OCI-LY3 (cell line): ENCODE data around the gene TPRG1.

Experiments used
- H2AFZ ChIP-seq: fragments of 200-600, 300-600 bp; shearing (Covaris generic); 2 replicates; pipeline ENCODE4 v1.6.0; 2014; ENCODE audit warnings: antibody characterized with exemption, low read depth, low read length
- H3K27ac ChIP-seq: fragments of 200-600, 300-600 bp; sonication (generic); 2 replicates; pipeline ENCODE4 v1.5.1; 2014; ENCODE audit warnings: mild to moderate bottlenecking, low read length, moderate library complexity, mixed read lengths
- H3K27me3 ChIP-seq: fragments of 200-600, 300-600 bp; sonication (generic); 2 replicates; pipeline ENCODE4 v1.6.1; 2014; ENCODE audit warnings: low read depth, low read length, mixed read lengths
- H3K36me3 ChIP-seq: fragments of 200-600, 300-600 bp; sonication (generic); replicated peaks from 2 replicates; pipeline ENCODE3; 2014; ENCODE audit warnings: low read depth, low read length, mixed read lengths
- H3K4me1 ChIP-seq: fragments of 300-600, 200-600 bp; sonication (generic); 2 replicates; pipeline ENCODE4 v1.6.1; 2014; ENCODE audit warnings: low read length, mixed read lengths
- H3K4me2 ChIP-seq: fragments of 200-600, 300-600 bp; sonication (generic); 2 replicates; pipeline ENCODE4 v1.6.1; 2014; ENCODE audit warnings: low read length, mixed read lengths
- H3K4me3 ChIP-seq: fragments of 300-600, 200-600 bp; sonication (generic); 2 replicates; pipeline ENCODE4 v1.5.1; 2014; ENCODE audit warnings: antibody characterized with exemption, mild to moderate bottlenecking, low read length, moderate library complexity
- H3K79me2 ChIP-seq: fragments of 300-600, 200-600 bp; shearing (Covaris generic); 2 replicates; pipeline ENCODE4 v1.6.1; 2014; ENCODE audit warnings: mild to moderate bottlenecking, low read length, mixed read lengths
- H3K9ac ChIP-seq: fragments of 300-600, 200-600 bp; shearing (Covaris generic); 2 replicates; pipeline ENCODE4 v1.6.0; 2014; ENCODE audit warnings: mild to moderate bottlenecking, low read length, moderate library complexity
- H3K9me3 ChIP-seq: fragments of 200-600, 300-600 bp; shearing (Covaris generic); 2 replicates; pipeline ENCODE4 v1.6.1; 2014; ENCODE audit warnings: low read length, mixed read lengths; ENCODE audit not compliant: insufficient read depth
- H4K20me1 ChIP-seq: fragments of 200-600, 300-600 bp; sonication (generic); 2 replicates; pipeline ENCODE4 v1.6.1; 2016; ENCODE audit warnings: low read length, mixed read lengths; ENCODE audit not compliant: insufficient read depth
- CTCF ChIP-seq: fragments of 200-600, 300-600 bp; sonication (generic); IDR thresholded peaks from 2 replicates; pipeline ENCODE4 v1.5.1; 2014; ENCODE audit warnings: antibody characterized with exemption, low read length, low read depth
- EZH2phosphoT487 ChIP-seq: fragments of 200-600 bp; shearing (Covaris generic); IDR thresholded peaks from 2 replicates; pipeline ENCODE4 v1.6.1; 2018; ENCODE audit warnings: antibody characterized with exemption, mixed run types, low read depth

TPRG1 gene

GRCh38 chr3:189363590-189364255, 192.0 kb downstream of the TPRG1 start:
- Histone ChIP-seq H3K4me2 (no peak overlapping the region), H3K79me2 (no peaks in the 10 kb centered on the region), H3K36me3 (no peaks in the 10 kb centered on the region), H4K20me1 (no peaks in the 10 kb centered on the region), H2AFZ (no peak overlapping the region), H3K27me3 (no peaks in the 10 kb centered on the region), H3K4me1 (peaks cover 5% of the 10 kb centered on the region), H3K9ac (no peak overlapping the region), H3K9me3 (no peaks in the 10 kb centered on the region), H3K27ac (no peak overlapping the region), H3K4me3 (no peak overlapping the region)
- TF ChIP-seq EZH2phosphoT487 = no peak
- no peak for TF ChIP-seq CTCF

DNA sequence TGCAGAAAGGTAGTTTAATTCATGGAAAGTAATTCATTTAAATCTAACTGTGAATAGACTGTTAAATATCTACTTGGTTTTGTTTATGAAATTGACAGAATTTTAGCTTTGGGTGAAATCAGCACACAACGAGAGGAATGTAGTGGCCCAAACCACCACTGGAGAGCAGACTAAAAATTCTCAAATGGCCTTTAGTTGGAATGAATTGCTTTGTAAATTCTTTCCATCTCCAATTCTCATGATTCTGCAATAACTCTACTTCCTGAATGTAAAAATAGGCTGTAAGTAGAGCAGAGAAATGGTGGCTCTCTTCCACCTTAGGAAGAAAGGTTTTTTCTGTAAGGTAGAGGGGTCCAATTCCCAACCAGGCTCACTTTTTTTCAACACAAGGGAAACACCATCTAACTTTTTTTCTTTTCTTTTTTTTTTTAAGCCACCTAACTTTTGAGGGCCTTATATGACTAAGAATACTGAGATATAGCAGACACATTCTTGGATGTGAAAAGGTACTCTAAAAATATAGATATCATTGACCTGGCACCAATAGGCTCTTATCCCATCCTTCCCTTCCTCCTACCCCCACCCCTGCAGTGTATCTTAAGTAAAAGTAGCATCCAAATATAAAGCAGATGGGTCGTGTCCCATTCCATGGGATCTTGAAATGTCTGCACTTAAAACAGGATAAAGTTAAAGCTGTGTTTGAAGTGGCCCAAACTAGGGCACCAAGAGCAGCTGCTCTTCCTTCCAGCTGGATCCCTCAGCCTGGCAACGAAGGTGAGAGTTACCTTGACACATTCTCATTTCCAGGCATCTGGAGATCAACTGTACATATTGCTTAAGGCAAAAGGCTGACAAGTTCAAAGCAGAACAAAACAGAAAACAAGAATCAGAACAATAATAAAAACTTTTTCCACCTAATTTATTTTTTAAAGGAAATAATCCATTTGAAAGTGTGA, 194.1 kb downstream of the TPRG1 start:
- no peaks in the 10 kb centered on the region for H3K36me3 ChIP-seq
- H3K4me3 ChIP-seq = no peak overlapping the region
- no peaks in the 10 kb centered on the region for H4K20me1 ChIP-seq
- TF ChIP-seq EZH2phosphoT487 (no peak), CTCF (peak; percentile 18)
- no peaks in the 10 kb centered on the region for H3K27me3 ChIP-seq
- H2AFZ ChIP-seq = no peak overlapping the region
- no peak overlapping the region for H3K27ac ChIP-seq
- H3K4me2 ChIP-seq = no peak overlapping the region
- no peak overlapping the region for H3K9ac ChIP-seq
- no peaks in the 10 kb centered on the region for H3K9me3 ChIP-seq
- peaks cover 5% of the 10 kb centered on the region for H3K4me1 ChIP-seq
- no peaks in the 10 kb centered on the region for H3K79me2 ChIP-seq

- Histone ChIP-seq H3K4me1 (peaks cover 5% of the 10 kb centered on the region), H3K9me3 (no peaks in the 10 kb centered on the region), H3K79me2 (no peaks in the 10 kb centered on the region), H4K20me1 (no peaks in the 10 kb centered on the region), H3K27me3 (no peaks in the 10 kb centered on the region), H2AFZ (no peak overlapping the region), H3K27ac (no peak overlapping the region), H3K4me2 (0 out of 2 replicates have a peak overlapping the region, but pooled peaks have one; percentile 9), H3K4me3 (no peak overlapping the region), H3K36me3 (no peaks in the 10 kb centered on the region), H3K9ac (no peak overlapping the region)
- TF ChIP-seq CTCF = no peak
- no peak for TF ChIP-seq EZH2phosphoT487
These were observed 196.6 kb downstream of the TPRG1 start for GRCh38 chr3:189368384-189368783.

DNA sequence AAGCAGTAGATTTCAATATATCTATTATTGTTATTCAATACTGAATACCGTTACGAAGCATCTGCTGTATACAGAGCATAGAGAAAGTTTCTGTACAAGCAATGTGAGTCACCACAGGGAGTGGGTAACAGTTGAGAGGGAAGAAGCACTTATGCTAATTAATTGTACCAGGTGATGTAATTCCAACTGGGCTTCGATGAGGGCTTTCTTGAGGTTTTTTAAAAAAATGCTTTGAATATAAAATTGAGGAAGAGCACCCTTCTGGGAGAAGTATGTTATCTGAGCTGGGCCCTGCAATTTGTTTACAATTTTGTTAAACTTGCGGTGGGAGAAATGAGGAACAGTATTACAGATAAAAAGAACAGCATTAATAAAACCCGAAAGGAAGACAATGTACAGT, 197.9 kb downstream of the TPRG1 start:
- no peaks in the 10 kb centered on the region for H4K20me1 ChIP-seq
- no peaks in the 10 kb centered on the region for H3K9me3 ChIP-seq
- H3K4me3 ChIP-seq = no peak overlapping the region
- no peaks in the 10 kb centered on the region for H3K27me3 ChIP-seq
- H3K27ac ChIP-seq = no peak overlapping the region
- H2AFZ ChIP-seq = no peak overlapping the region
- no peak for TF ChIP-seq CTCF
- TF ChIP-seq EZH2phosphoT487 = no peak
- H3K36me3 ChIP-seq = no peaks in the 10 kb centered on the region
- no peak overlapping the region for H3K9ac ChIP-seq
- no peak overlapping the region for H3K4me2 ChIP-seq
- H3K4me1 ChIP-seq = peaks cover 5% of the 10 kb centered on the region
- H3K79me2 ChIP-seq = no peaks in the 10 kb centered on the region
